Smooth muscle cell (in vitro differentiated cells): ENCODE results near the gene ELP5. TPM values are rescaled to one million over a fixed set of nuclear protein-coding genes. Genes with fewer than 3 reads are reported as not detected.

ENCODE experiments used
- DNase-seq: peaks from one replicate; lab custom pipeline; 2025; ENCODE audit not compliant: unreplicated experiment; lab: John Stamatoyannopoulos, UW
- H2AFZ ChIP-seq: fragments of 200-600 bp; sonication (generic); 2 replicates; pipeline ENCODE4 v1.6.0; 2016; ENCODE audit warnings: antibody characterized with exemption, low read depth, mild to moderate bottlenecking
- H3F3A ChIP-seq: fragments of 200-600 bp; sonication (generic); 2 replicates; pipeline ENCODE4 v1.6.0; 2017; ENCODE audit warnings: antibody characterized with exemption, low read depth
- H3K27ac ChIP-seq: fragments of 200-600 bp; sonication (generic); 2 replicates; pipeline ENCODE4 v1.5.1; 2016; ENCODE audit warnings: low read depth, mild to moderate bottlenecking
- H3K27me3 ChIP-seq: fragments of 200-600 bp; sonication (generic); 2 replicates; pipeline ENCODE4 v1.6.1; 2016; ENCODE audit warnings: low read depth, mild to moderate bottlenecking
- H3K36me3 ChIP-seq: fragments of 200-600 bp; sonication (generic); 2 replicates; pipeline ENCODE4 v1.5.1; 2016; ENCODE audit warnings: low read depth
- H3K4me1 ChIP-seq: fragments of 200-600 bp; sonication (generic); 2 replicates; pipeline ENCODE4 v1.5.1; 2016; ENCODE audit warnings: low read depth
- H3K4me2 ChIP-seq: fragments of 200-600 bp; sonication (generic); 2 replicates; pipeline ENCODE4 v1.6.0; 2016; ENCODE audit warnings: mild to moderate bottlenecking
- H3K4me3 ChIP-seq: fragments of 200-600 bp; sonication (generic); 2 replicates; pipeline ENCODE4 v1.5.1; 2016; ENCODE audit warnings: mild to moderate bottlenecking
- H3K79me2 ChIP-seq: fragments of 200-600 bp; sonication (generic); 2 replicates; pipeline ENCODE4 v1.6.0; 2016; ENCODE audit warnings: low read depth, mild to moderate bottlenecking
- H3K9ac ChIP-seq: fragments of 200-600 bp; sonication (generic); 2 replicates; pipeline ENCODE4 v1.6.0; 2016; ENCODE audit warnings: low read depth
- H3K9me3 ChIP-seq: fragments of 200-600 bp; sonication (generic); replicated peaks from 2 replicates; pipeline ENCODE4 v1.5.1; 2016; ENCODE audit warnings: low read depth
- H4K20me1 ChIP-seq: fragments of 200-600 bp; sonication (generic); 2 replicates; pipeline ENCODE4 v1.6.0; 2016; ENCODE audit warnings: low read depth
- CTCF ChIP-seq: fragments of 200-600 bp; sonication (generic); IDR thresholded peaks from 2 replicates; pipeline ENCODE4 v1.5.1; 2017; ENCODE audit warnings: borderline replicate concordance, mild to moderate bottlenecking, antibody characterized with exemption; ENCODE audit not compliant: insufficient read depth, poor library complexity, severe bottlenecking
- WGBS: methylation state at CpG from one replicate; pipeline ENCODE4 v1.1.7; 2016; ENCODE audit warnings: low lambda C conversion rate; 5-methylcytosine and 5-hydroxymethylcytosine counted together
- polyA plus RNA-seq: library from polyadenylated mRNA; unstranded; fragments of >200 nt; fragmentation: Nextera tagmentation; extraction: Ambion mirVana; gene quantifications from 2 replicates; pipeline ENCODE4 v1.2.1, GENCODE V29; 2016
- total RNA-seq: library from RNA; depleted of rRNA; stranded (reverse); fragments of >200 nt; gene quantifications from 2 replicates; pipeline ENCODE4 v1.2.3, GENCODE V29; 2014

Gene ELP5
- total and polyA plus RNA-seq, 2 experiments from 2014 or later: 18.7 to 42.4 TPM

- WGBS: 2% methylated on average over 62 of the region's 63 CpGs
- peak within 1 kb of the TSS; percentile 82 for H3K4me3 ChIP-seq
These were observed 32.0 kb upstream of the ELP5 start, which contains the start of the genes ACADVL and DLG4 for GRCh38 chr17:7219812-7220592. TSS of gene ACADVL (plus strand) at chr17:7219938. CDS start at chr17:7219985, 47 bp downstream. TSS of gene DLG4 (minus strand) at chr17:7219836.

GRCh38 chr17:7220593-7221277, 31.3 kb upstream of the ELP5 start:
- Histone ChIP-seq H3K27me3 (no peaks in the 10 kb centered on the region), H3K27ac (peak overlapping the region; percentile 95), H2AFZ (no peak overlapping the region), H3K4me2 (peak overlapping the region; percentile 96), H3K36me3 (no peaks in the 10 kb centered on the region), H3K4me1 (peaks cover 35% of the 10 kb centered on the region), H3K4me3 (peak overlapping the region; percentile 82), H3K79me2 (peaks cover 11% of the 10 kb centered on the region), H3F3A (peaks cover 24% of the 10 kb centered on the region), H4K20me1 (peaks cover 53% of the 10 kb centered on the region), H3K9me3 (no peaks in the 10 kb centered on the region), H3K9ac (peak overlapping the region; percentile 96)
- 27% methylated on average over 11 of the region's 11 CpGs for WGBS
- no peak for DNase-seq
- TF ChIP-seq CTCF: peak; percentile 39

More at GRCh38 chr17:7219812-7220592, 32.0 kb upstream of the ELP5 start, which contains the start of the genes ACADVL and DLG4:
- DNase-seq: peak; percentile 62
- H3K9me3 ChIP-seq: no peaks in the 10 kb centered on the region
- peaks cover 11% of the 10 kb centered on the region for H3K79me2 ChIP-seq
- H3K27me3 ChIP-seq: no peaks in the 10 kb centered on the region
- H2AFZ ChIP-seq: no peak within 1 kb of the TSS
- peaks cover 53% of the 10 kb centered on the region for H4K20me1 ChIP-seq
- H3K4me2 ChIP-seq: peak within 1 kb of the TSS; percentile 96
- H3K36me3 ChIP-seq: no peaks in the 10 kb centered on the region
- H3K9ac ChIP-seq: peak within 1 kb of the TSS; percentile 96
- H3K4me1 ChIP-seq: peaks cover 40% of the 10 kb centered on the region
- TF ChIP-seq CTCF: no peak
- peak within 1 kb of the TSS; percentile 95 for H3K27ac ChIP-seq
- H3F3A ChIP-seq: peaks cover 28% of the 10 kb centered on the region

GRCh38 chr17:7221278-7222092, 30.5 kb upstream of the ELP5 start:
- H3K4me3 ChIP-seq: peak overlapping the region; percentile 82

More at GRCh38 chr17:7221278-7222092, 30.5 kb upstream of the ELP5 start:
- H3K27me3 ChIP-seq: no peaks in the 10 kb centered on the region
- no peak for TF ChIP-seq CTCF
- H3K27ac ChIP-seq: peak overlapping the region; percentile 19
- H3K79me2 ChIP-seq: peaks cover 11% of the 10 kb centered on the region
- H3K9ac ChIP-seq: no peak overlapping the region
- H3K4me1 ChIP-seq: peaks cover 31% of the 10 kb centered on the region
- H3K4me2 ChIP-seq: peak overlapping the region; percentile 96
- no peaks in the 10 kb centered on the region for H3K36me3 ChIP-seq
- peaks cover 54% of the 10 kb centered on the region for H4K20me1 ChIP-seq
- H2AFZ ChIP-seq: no peak overlapping the region
- H3K9me3 ChIP-seq: no peaks in the 10 kb centered on the region
- 98% methylated on average over 10 of the region's 10 CpGs for whole genome bisulfite sequencing
- DNase-seq: no peak
- H3F3A ChIP-seq: peaks cover 19% of the 10 kb centered on the region
